ENCODE measurements around the gene MSMP.

MSMP gene

GRCh38 chr9:35757226-35757891, 3.3 kb upstream of the MSMP start:
- H3K36me3 ChIP-seq (ENCODE audit: control insufficient read depth, insufficient read depth, low read length): no peaks in the 10 kb centered on the region; the same call in 1 of the 2 replicates
- no peaks in the 10 kb centered on the region for H3K4me1 ChIP-seq (ENCODE audit: control insufficient read depth, insufficient read depth, low read length)

GRCh38 chr9:35756275-35757225, 2.5 kb upstream of the MSMP start:
- whole genome bisulfite sequencing (ENCODE audit: insufficient coverage, insufficient read length): no CpG with 5 or more reads among the region's 48 CpGs
- H3K36me3 ChIP-seq (ENCODE audit: control insufficient read depth, insufficient read depth, low read length): no peaks in the 10 kb centered on the region; the same call in none of the 2 replicates
- H3K9me3 ChIP-seq (ENCODE audit: control insufficient read depth, insufficient read depth, low read length): no peaks in the 10 kb centered on the region
- no peaks in the 10 kb centered on the region for H3K27me3 ChIP-seq (ENCODE audit: control insufficient read depth, insufficient read depth, low read length)
- peak overlapping the region; percentile 42; the same call in 1 of the 2 replicates for H3K4me3 ChIP-seq (ENCODE audit: low read length)
- H3K4me1 ChIP-seq (ENCODE audit: control insufficient read depth, insufficient read depth, low read length): no peaks in the 10 kb centered on the region
- no peak overlapping the region for H3K27ac ChIP-seq (ENCODE audit: low read length)
- DNase-seq (ENCODE audit: low read depth, low spot score): no peak

More at GRCh38 chr9:35757226-35757891, 3.3 kb upstream of the MSMP start:
- Histone ChIP-seq H3K9me3 (ENCODE audit: control insufficient read depth, insufficient read depth, low read length) (no peaks in the 10 kb centered on the region), H3K27me3 (ENCODE audit: control insufficient read depth, insufficient read depth, low read length) (no peaks in the 10 kb centered on the region), H3K27ac (ENCODE audit: low read length) (no peak overlapping the region), H3K4me3 (ENCODE audit: low read length) (peak overlapping the region; percentile 42; the same call in 1 of the 2 replicates)
- no CpG with 5 or more reads among the region's 20 CpGs for WGBS (ENCODE audit: insufficient coverage, insufficient read length)
- DNase-seq (ENCODE audit: low read depth, low spot score): no peak

GRCh38 chr9:35755071-35755470, 995 bp upstream of the MSMP start:
- no peak overlapping the region for H3K27ac ChIP-seq (ENCODE audit: low read length)
- no peak for DNase-seq (ENCODE audit: low read depth, low spot score)
- H3K4me3 ChIP-seq (ENCODE audit: low read length): no peak overlapping the region
- H3K4me1 ChIP-seq (ENCODE audit: control insufficient read depth, insufficient read depth, low read length): no peaks in the 10 kb centered on the region; the same call in 1 of the 2 replicates
- no peaks in the 10 kb centered on the region for H3K9me3 ChIP-seq (ENCODE audit: control insufficient read depth, insufficient read depth, low read length)
- no CpG with 5 or more reads among the region's 4 CpGs for WGBS (ENCODE audit: insufficient coverage, insufficient read length)
- H3K27me3 ChIP-seq (ENCODE audit: control insufficient read depth, insufficient read depth, low read length): no peaks in the 10 kb centered on the region
- peaks cover 3% of the 10 kb centered on the region for H3K36me3 ChIP-seq (ENCODE audit: control insufficient read depth, insufficient read depth, low read length)

GRCh38 chr9:35753466-35753865, 610 bp downstream of the MSMP start:
- H3K36me3 ChIP-seq (ENCODE audit: control insufficient read depth, insufficient read depth, low read length): peaks cover 3% of the 10 kb centered on the region
- no peak for DNase-seq (ENCODE audit: low read depth, low spot score)
- H3K4me3 ChIP-seq (ENCODE audit: low read length): no peak overlapping the region

GRCh38 chr9:35750256-35750531, 3.9 kb downstream of the MSMP start:
- peaks cover 3% of the 10 kb centered on the region for H3K36me3 ChIP-seq (ENCODE audit: control insufficient read depth, insufficient read depth, low read length)
- H3K27ac ChIP-seq (ENCODE audit: low read length): no peak overlapping the region
- H3K4me1 ChIP-seq (ENCODE audit: control insufficient read depth, insufficient read depth, low read length): no peaks in the 10 kb centered on the region; the same call in 1 of the 2 replicates

More at GRCh38 chr9:35753466-35753865, 610 bp downstream of the MSMP start:
- H3K27ac ChIP-seq (ENCODE audit: low read length): no peak overlapping the region
- WGBS (ENCODE audit: insufficient coverage, insufficient read length): no CpG with 5 or more reads among the region's 5 CpGs
- no peaks in the 10 kb centered on the region for H3K9me3 ChIP-seq (ENCODE audit: control insufficient read depth, insufficient read depth, low read length)
- no peaks in the 10 kb centered on the region for H3K27me3 ChIP-seq (ENCODE audit: control insufficient read depth, insufficient read depth, low read length)
- H3K4me1 ChIP-seq (ENCODE audit: control insufficient read depth, insufficient read depth, low read length): no peaks in the 10 kb centered on the region; the same call in 1 of the 2 replicates

GRCh38 chr9:35749515-35750255, 4.4 kb downstream of the MSMP start:
- DNase-seq (ENCODE audit: low read depth, low spot score): no peak
- Histone ChIP-seq H3K4me1 (ENCODE audit: control insufficient read depth, insufficient read depth, low read length) (no peaks in the 10 kb centered on the region; the same call in 1 of the 2 replicates), H3K27ac (ENCODE audit: low read length) (no peak overlapping the region), H3K9me3 (ENCODE audit: control insufficient read depth, insufficient read depth, low read length) (no peaks in the 10 kb centered on the region), H3K27me3 (ENCODE audit: control insufficient read depth, insufficient read depth, low read length) (no peaks in the 10 kb centered on the region), H3K4me3 (ENCODE audit: low read length) (peak overlapping the region; percentile 94), H3K36me3 (ENCODE audit: control insufficient read depth, insufficient read depth, low read length) (peaks cover 4% of the 10 kb centered on the region)
- WGBS (ENCODE audit: insufficient coverage, insufficient read length): no CpG with 5 or more reads among the region's 19 CpGs

More at GRCh38 chr9:35750256-35750531, 3.9 kb downstream of the MSMP start:
- no CpG with 5 or more reads among the region's 4 CpGs for WGBS (ENCODE audit: insufficient coverage, insufficient read length)
- no peak for DNase-seq (ENCODE audit: low read depth, low spot score)
- no peak overlapping the region for H3K4me3 ChIP-seq (ENCODE audit: low read length)
- no peaks in the 10 kb centered on the region for H3K9me3 ChIP-seq (ENCODE audit: control insufficient read depth, insufficient read depth, low read length)
- no peaks in the 10 kb centered on the region for H3K27me3 ChIP-seq (ENCODE audit: control insufficient read depth, insufficient read depth, low read length)

- Histone ChIP-seq H3K9me3 (ENCODE audit: control insufficient read depth, insufficient read depth, low read length) (no peaks in the 10 kb centered on the region), H3K4me1 (ENCODE audit: control insufficient read depth, insufficient read depth, low read length) (no peaks in the 10 kb centered on the region; the same call in 1 of the 2 replicates), H3K27me3 (ENCODE audit: control insufficient read depth, insufficient read depth, low read length) (no peaks in the 10 kb centered on the region), H3K36me3 (ENCODE audit: control insufficient read depth, insufficient read depth, low read length) (peaks cover 11% of the 10 kb centered on the region), H3K27ac (ENCODE audit: low read length) (no peak within 1 kb of the TSS), H3K4me3 (ENCODE audit: low read length) (peak within 1 kb of the TSS; percentile 94)
- DNase-seq (ENCODE audit: low read depth, low spot score): no peak
- WGBS (ENCODE audit: insufficient coverage, insufficient read length): no CpG with 5 or more reads among the region's 69 CpGs
Observed at GRCh38 chr9:35748858-35749514, 5.1 kb downstream of the MSMP start, which contains the start of the genes GBA2 and RGP1. GBA2 (minus strand) TSS chr9:35749228; CDS start chr9:35748704, 524 bp downstream. RGP1 (plus strand) TSS chr9:35749287; CDS start chr9:35749756, 469 bp downstream.

- no peaks in the 10 kb centered on the region for H3K9me3 ChIP-seq (ENCODE audit: control insufficient read depth, insufficient read depth, low read length)
- H3K27ac ChIP-seq (ENCODE audit: low read length): no peak overlapping the region
- WGBS (ENCODE audit: insufficient coverage, insufficient read length): no CpG with 5 or more reads among the region's 24 CpGs
Observed at GRCh38 chr9:35748242-35748857, 5.7 kb downstream of the MSMP start.

GRCh38 chr9:35746583-35746982, 7.5 kb downstream of the MSMP start:
- Histone ChIP-seq H3K36me3 (ENCODE audit: control insufficient read depth, insufficient read depth, low read length) (peaks cover 27% of the 10 kb centered on the region; the same call in 1 of the 2 replicates), H3K27ac (ENCODE audit: low read length) (no peak overlapping the region), H3K4me3 (ENCODE audit: low read length) (no peak overlapping the region), H3K9me3 (ENCODE audit: control insufficient read depth, insufficient read depth, low read length) (no peaks in the 10 kb centered on the region), H3K27me3 (ENCODE audit: control insufficient read depth, insufficient read depth, low read length) (no peaks in the 10 kb centered on the region), H3K4me1 (ENCODE audit: control insufficient read depth, insufficient read depth, low read length) (no peaks in the 10 kb centered on the region; the same call in 1 of the 2 replicates)
- WGBS (ENCODE audit: insufficient coverage, insufficient read length): no CpG with 5 or more reads among the region's 3 CpGs
- DNase-seq (ENCODE audit: low read depth, low spot score): no peak

More at GRCh38 chr9:35748242-35748857, 5.7 kb downstream of the MSMP start:
- H3K4me3 ChIP-seq (ENCODE audit: low read length): peak overlapping the region; percentile 94
- peaks cover 17% of the 10 kb centered on the region for H3K36me3 ChIP-seq (ENCODE audit: control insufficient read depth, insufficient read depth, low read length)
- H3K27me3 ChIP-seq (ENCODE audit: control insufficient read depth, insufficient read depth, low read length): no peaks in the 10 kb centered on the region
- no peak for DNase-seq (ENCODE audit: low read depth, low spot score)
- H3K4me1 ChIP-seq (ENCODE audit: control insufficient read depth, insufficient read depth, low read length): no peaks in the 10 kb centered on the region; the same call in 1 of the 2 replicates

All from iPS DF 6.9 (cell line).